Endothelial cell of umbilical vein (primary cell): Measurements from ENCODE around the gene UNCX. TPM values are rescaled to one million over a fixed set of nuclear protein-coding genes. Genes with fewer than 3 reads are reported as not detected.
"Not testable (repeated sequence)": the region's sequence is repeated elsewhere in the genome, so short reads cannot be mapped to it uniquely, and the experiment has no call there.

Experiments
- BruUV-seq: library from RNA; stranded (reverse); fragments of 400-500 nt; replicated peaks from 2 replicates; lab custom pipeline; 2021; lab: Mats Ljungman, UMichigan
- CTCF ChIA-PET: fragments of 300-600, 350-600 bp; sonication (Branson Sonifier 250); formaldehyde crosslinking; loops from one replicate; lab custom pipeline; 2021; ENCODE audit warnings: antibody characterized with exemption, inconsistent platforms; lab: Charles Lee
- POLR2A ChIA-PET: fragments of 300-600, 350-600 bp; sonication (Branson Sonifier 250); formaldehyde crosslinking; loops from one replicate; lab custom pipeline; 2021; ENCODE audit warnings: antibody characterized with exemption, inconsistent platforms; lab: Charles Lee
- DNase-seq: peaks from one replicate; pipeline ENCODE4 v3.0.0-alpha.2; 2011; ENCODE audit warnings: low read depth, low spot score
- FAIRE-seq: peaks from 2 replicates; lab custom pipeline; 2011; peaks lifted over from hg19 to GRCh38; lab: Jason Lieb, UNC
- H2AFZ ChIP-seq: 2 replicates; pipeline ENCODE4 v1.6.0; 2012; ENCODE audit warnings: low read depth, low read length, control low read depth, inconsistent platforms
- H3K27ac ChIP-seq: 2 replicates; pipeline ENCODE4 v1.5.1; 2011; ENCODE audit warnings: low read depth, mild to moderate bottlenecking, control low read depth, low read length, moderate library complexity; ENCODE audit not compliant: insufficient read depth
- H3K27me3 ChIP-seq, 2 experiments: 2 replicates each; pipeline versions ENCODE4 v1.6.0 to v1.6.1; 2011; ENCODE audit warnings: low read length in 2 of 2, mixed read lengths in 1 of 2; ENCODE audit not compliant: control insufficient read depth in 2 of 2, insufficient read depth in 2 of 2
- H3K36me3 ChIP-seq, 2 experiments: 2 replicates in 1 of 2; 3 replicates in 1 of 2; pipeline ENCODE4 v1.5.1; 2011; ENCODE audit warnings: low read length in 2 of 2, mild to moderate bottlenecking in 1 of 2, moderate library complexity in 1 of 2; ENCODE audit not compliant: control insufficient read depth in 2 of 2, insufficient read depth in 2 of 2; ENCODE audit errors: extremely low read depth in 1 of 2
- H3K4me1 ChIP-seq: 3 replicates; pipeline ENCODE4 v1.5.1; 2011; ENCODE audit warnings: mild to moderate bottlenecking, low read length; ENCODE audit not compliant: control insufficient read depth, insufficient read depth; ENCODE audit errors: extremely low read depth
- H3K4me2 ChIP-seq: 2 replicates; pipeline ENCODE4 v1.6.1; 2011; ENCODE audit warnings: low read length, control low read depth, mixed read lengths; ENCODE audit not compliant: insufficient read depth
- H3K4me3 ChIP-seq, 3 experiments: fragments of 200-600 bp in 1 of 3; sonication (generic), shearing (Covaris generic) in 1 of 3; replicated peaks in 1 of 3; 2 replicates each; pipeline ENCODE4 v1.5.1; 2011 to 2016; ENCODE audit warnings: control low read depth in 3 of 3, low read length in 3 of 3, mild to moderate bottlenecking in 2 of 3, inconsistent platforms in 1 of 3, low read depth in 1 of 3, moderate library complexity in 1 of 3; ENCODE audit not compliant: insufficient read depth in 1 of 3
- H3K79me2 ChIP-seq: 2 replicates; pipeline ENCODE4 v1.6.0; 2012; ENCODE audit warnings: low read length, inconsistent platforms; ENCODE audit not compliant: control insufficient read depth, insufficient read depth
- H3K9ac ChIP-seq: replicated peaks from 2 replicates; pipeline ENCODE3; 2011; ENCODE audit warnings: low read length, control low read depth; ENCODE audit not compliant: insufficient read depth; ENCODE audit errors: extremely low read depth
- H3K9me1 ChIP-seq: replicated peaks from 3 replicates; pipeline ENCODE4 v1.6.0; 2011; ENCODE audit warnings: mild to moderate bottlenecking, low read length; ENCODE audit not compliant: control insufficient read depth, insufficient read depth; ENCODE audit errors: extremely low read depth
- H3K9me3 ChIP-seq: replicated peaks from 2 replicates; pipeline ENCODE4 v1.5.1; 2012; ENCODE audit warnings: low read length, inconsistent platforms; ENCODE audit not compliant: control insufficient read depth, insufficient read depth
- H4K20me1 ChIP-seq: replicated peaks from 2 replicates; pipeline ENCODE3; 2011; ENCODE audit warnings: mild to moderate bottlenecking, low read length; ENCODE audit not compliant: control insufficient read depth, insufficient read depth; ENCODE audit errors: extremely low read depth
- EZH2 ChIP-seq: IDR thresholded peaks from 2 replicates; pipeline ENCODE4 v1.6.1; 2012; ENCODE audit warnings: borderline replicate concordance, low read depth, mild to moderate bottlenecking, moderate library complexity, low read length, inconsistent platforms; ENCODE audit not compliant: severe bottlenecking
- FOS ChIP-seq: IDR thresholded peaks from 2 replicates; pipeline ENCODE4 v1.6.1; 2011; ENCODE audit warnings: mild to moderate bottlenecking, low read length, moderate library complexity, borderline replicate concordance; ENCODE audit not compliant: insufficient read depth
- GATA2 ChIP-seq: IDR thresholded peaks from 2 replicates; pipeline ENCODE4 v1.7.0; 2011; ENCODE audit warnings: low read depth, mild to moderate bottlenecking, moderate library complexity, mixed read lengths, low read length; ENCODE audit not compliant: insufficient read length, insufficient read depth
- JUN ChIP-seq: IDR thresholded peaks from 2 replicates; pipeline ENCODE4 v1.6.1; 2011; ENCODE audit warnings: borderline replicate concordance, low read depth; ENCODE audit not compliant: insufficient read length, insufficient read depth
- MYC ChIP-seq: IDR thresholded peaks from one replicate; pipeline ENCODE4 v1.6.1; 2011; ENCODE audit warnings: mild to moderate bottlenecking, low read depth, low read length
- POLR2A ChIP-seq: IDR thresholded peaks from 2 replicates; pipeline ENCODE4 v1.6.1; 2012; ENCODE audit warnings: low read depth, mild to moderate bottlenecking, control low read depth, low read length
- POLR2AphosphoS5 ChIP-seq: IDR thresholded peaks from 2 replicates; pipeline ENCODE4 v1.6.1; 2012; ENCODE audit warnings: low read depth, mild to moderate bottlenecking, control low read depth, low read length, moderate library complexity; ENCODE audit not compliant: insufficient read depth
- dilution Hi-C: fragments of 300-500 bp; cut with MboI; formaldehyde crosslinking; loops from one replicate; pipeline ENCODE4 v1.15.0; 2019; ENCODE audit warnings: low sequenced_read_pairs; ENCODE audit not compliant: extremely low pct_ligation_motif_present
- intact Hi-C: fragments of 100-400 bp; cut with micrococcal nuclease; formaldehyde crosslinking; loops from one replicate; pipeline ENCODE4 v1.10.0; 2022
- polyA plus RNA-seq, 4 experiments: library from polyadenylated mRNA; depleted of rRNA in 3 of 4; stranded (reverse) in 3 of 4; unstranded in 1 of 4; fragments of >200 nt; gene quantifications; 2 replicates each; pipeline versions ENCODE4 v1.2.1 to v1.2.3, GENCODE V29; 2011 to 2012; ENCODE audit warnings: missing spikeins in 1 of 4
- total RNA-seq: library from RNA; stranded (reverse); gene quantifications from 2 replicates; pipeline ENCODE4 v1.2.3, GENCODE V29; 2021
- TF ChIP-seq, protein P1 (sequence below), 2 donors: IDR thresholded peaks; 1 replicate in 1 of 2; 2 replicates in 1 of 2; pipeline ENCODE4 v1.5.1; 2011; ENCODE audit warnings: low read length in 2 of 2, mild to moderate bottlenecking in 2 of 2, moderate library complexity in 2 of 2, control low read depth in 1 of 2, inconsistent platforms in 1 of 2, low read depth in 1 of 2; ENCODE audit not compliant: insufficient read depth in 1 of 2; ENCODE audit errors: extremely low read depth in 1 of 2
- TF ChIP-seq, protein P2 (sequence below): IDR thresholded peaks from 2 replicates; pipeline ENCODE4 v1.6.1; 2011; ENCODE audit not compliant: insufficient read depth, insufficient read length

UNCX gene
- total and polyA plus RNA-seq, 2 donors (not counting 3 experiments of a cell fraction or from before 2014, with no cell fraction given) = not detected

DNA sequence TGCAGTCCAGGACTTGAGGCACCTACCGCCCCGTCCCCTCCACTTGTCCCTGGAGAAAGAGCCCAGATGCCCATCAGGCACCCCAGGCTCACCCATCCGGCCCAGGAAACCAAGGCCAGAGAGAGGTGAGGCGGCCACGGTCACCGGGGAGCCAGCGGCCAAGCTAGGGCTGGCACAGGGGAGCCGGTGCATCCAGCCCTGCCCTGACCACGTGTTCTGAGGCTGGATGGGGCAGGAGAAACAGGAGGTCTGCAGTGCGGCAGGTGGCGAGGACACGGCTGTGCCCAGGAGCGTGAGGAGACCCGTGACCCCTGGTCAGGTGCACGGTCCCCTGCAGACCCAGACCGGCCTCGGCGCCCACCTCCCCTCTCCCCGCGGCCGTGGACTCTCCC lies 27.6 kb downstream of the UNCX start:
- BruUV-seq = no TSS peak
- FAIRE-seq (no peak), DNase-seq (no peak)
- no peaks in the 10 kb centered on the region for H3K4me1 ChIP-seq
- ChIA-PET POLR2A (no interaction called here), CTCF (no interaction called here)
- H3K9me1 ChIP-seq = no peaks in the 10 kb centered on the region
- dilution Hi-C loops = no loop called here
- H3K4me3 ChIP-seq = no peak overlapping the region
- TF ChIP-seq EZH2 (no peak), GATA2 (no peak), FOS (no peak), POLR2AphosphoS5 (no peak), JUN (no peak), MYC (no peak), POLR2A (no peak)
- TF ChIP-seq, protein P1, sequence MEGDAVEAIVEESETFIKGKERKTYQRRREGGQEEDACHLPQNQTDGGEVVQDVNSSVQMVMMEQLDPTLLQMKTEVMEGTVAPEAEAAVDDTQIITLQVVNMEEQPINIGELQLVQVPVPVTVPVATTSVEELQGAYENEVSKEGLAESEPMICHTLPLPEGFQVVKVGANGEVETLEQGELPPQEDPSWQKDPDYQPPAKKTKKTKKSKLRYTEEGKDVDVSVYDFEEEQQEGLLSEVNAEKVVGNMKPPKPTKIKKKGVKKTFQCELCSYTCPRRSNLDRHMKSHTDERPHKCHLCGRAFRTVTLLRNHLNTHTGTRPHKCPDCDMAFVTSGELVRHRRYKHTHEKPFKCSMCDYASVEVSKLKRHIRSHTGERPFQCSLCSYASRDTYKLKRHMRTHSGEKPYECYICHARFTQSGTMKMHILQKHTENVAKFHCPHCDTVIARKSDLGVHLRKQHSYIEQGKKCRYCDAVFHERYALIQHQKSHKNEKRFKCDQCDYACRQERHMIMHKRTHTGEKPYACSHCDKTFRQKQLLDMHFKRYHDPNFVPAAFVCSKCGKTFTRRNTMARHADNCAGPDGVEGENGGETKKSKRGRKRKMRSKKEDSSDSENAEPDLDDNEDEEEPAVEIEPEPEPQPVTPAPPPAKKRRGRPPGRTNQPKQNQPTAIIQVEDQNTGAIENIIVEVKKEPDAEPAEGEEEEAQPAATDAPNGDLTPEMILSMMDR (IDR thresholded peaks at IDR 0.05; ENCODE audit: extremely low read depth in 1 of 2, insufficient read depth in 1 of 2, low read depth in 1 of 2, low read length in 2 of 2) = no peak
- TF ChIP-seq, protein P2, sequence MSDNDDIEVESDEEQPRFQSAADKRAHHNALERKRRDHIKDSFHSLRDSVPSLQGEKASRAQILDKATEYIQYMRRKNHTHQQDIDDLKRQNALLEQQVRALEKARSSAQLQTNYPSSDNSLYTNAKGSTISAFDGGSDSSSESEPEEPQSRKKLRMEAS = no peak
- H3K4me2 ChIP-seq = no peak overlapping the region
- H3K9me3 ChIP-seq = no peaks in the 10 kb centered on the region
- H2AFZ ChIP-seq = no peak overlapping the region
- H3K27ac ChIP-seq = no peak overlapping the region
- peaks cover 0 to 2% of the 10 kb centered on the region in 2 experiments for H3K27me3 ChIP-seq
- no peaks in the 10 kb centered on the region for H4K20me1 ChIP-seq
- H3K9ac ChIP-seq = no peak overlapping the region
- intact Hi-C loops = no loop called here
- H3K79me2 ChIP-seq = no peaks in the 10 kb centered on the region
- H3K36me3 ChIP-seq = no peaks in the 10 kb centered on the region

DNA sequence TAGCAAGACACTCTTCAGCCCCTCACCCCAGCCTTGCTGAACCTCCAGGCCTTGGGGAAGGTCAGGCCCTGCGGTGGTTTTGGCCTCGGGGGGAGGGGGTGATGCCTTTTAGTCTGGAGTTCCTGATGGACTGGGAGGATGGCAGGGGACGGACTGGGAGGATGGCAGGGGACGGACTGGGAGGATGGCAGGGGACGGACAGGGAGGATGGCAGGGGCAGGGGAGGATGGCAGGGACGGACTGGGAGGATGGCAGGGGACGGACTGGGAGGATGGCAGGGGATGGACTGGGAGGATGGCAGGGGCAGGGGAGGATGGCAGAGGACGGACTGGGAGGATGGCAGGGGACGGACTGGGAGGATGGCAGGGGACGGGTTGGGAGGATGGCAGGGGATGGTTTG lies 28.4 kb downstream of the UNCX start:
- DNase-seq, CTCF ChIA-PET, FAIRE-seq, H3K9me3 ChIP-seq, intact Hi-C loops, BruUV-seq, H3K4me2 ChIP-seq, H3K27ac ChIP-seq, H3K4me3 ChIP-seq, H2AFZ ChIP-seq, H3K27me3 ChIP-seq, H3K9me1 ChIP-seq, POLR2A ChIA-PET, H3K9ac ChIP-seq, H4K20me1 ChIP-seq, H3K36me3 ChIP-seq, dilution Hi-C loops, H3K79me2 ChIP-seq, H3K4me1 ChIP-seq: not testable (repeated sequence)
